IPS-18a (cell line): ENCODE data around the gene MCUR1.
A peak's percentile ranks its signal among the peaks of the same experiment; 100 is the strongest.

Experiments
- H3K27ac ChIP-seq: one replicate; pipeline ENCODE4 v1.5.1; 2013; ENCODE audit warnings: low read length
- H3K27me3 ChIP-seq: one replicate; pipeline ENCODE4 v1.6.1; 2013; ENCODE audit warnings: mild to moderate bottlenecking, low read length; ENCODE audit not compliant: control insufficient read depth, insufficient read depth
- H3K36me3 ChIP-seq: one replicate; pipeline ENCODE4 v1.6.1; 2013; ENCODE audit warnings: low read depth, low read length; ENCODE audit not compliant: control insufficient read depth
- H3K4me1 ChIP-seq: one replicate; pipeline ENCODE4 v1.6.1; 2013; ENCODE audit warnings: low read depth, low read length; ENCODE audit not compliant: control insufficient read depth
- H3K4me3 ChIP-seq: one replicate; pipeline ENCODE4 v1.5.1; 2013; ENCODE audit warnings: low read length
- H3K9ac ChIP-seq: one replicate; pipeline ENCODE4 v1.6.1; 2013; ENCODE audit warnings: mild to moderate bottlenecking, low read length, moderate library complexity
- H3K9me3 ChIP-seq: one replicate; pipeline ENCODE4 v1.6.1; 2013; ENCODE audit warnings: low read depth, low read length; ENCODE audit not compliant: control insufficient read depth

MCUR1 gene

DNA sequence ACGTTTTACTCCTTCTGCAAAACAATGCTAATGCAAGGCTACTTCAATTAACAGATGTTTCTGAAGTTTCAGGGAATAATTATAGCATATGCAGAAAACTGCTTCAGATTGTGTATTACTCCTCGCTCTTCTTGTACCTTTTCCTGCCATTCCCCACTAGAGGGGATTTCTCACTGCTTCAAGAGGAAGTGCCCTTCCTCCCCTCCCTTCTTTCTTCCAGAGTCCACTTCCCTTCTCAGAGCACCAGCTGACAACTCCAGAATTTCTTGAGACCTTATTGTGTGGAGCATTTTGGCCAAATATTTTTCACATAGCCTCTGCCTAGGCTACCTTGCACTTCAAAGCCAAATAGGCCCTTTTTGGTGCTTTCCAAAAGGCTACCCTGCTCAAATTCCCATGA is 12.7 kb upstream of the MCUR1 start:
- Histone ChIP-seq H3K36me3 (no peaks in the 10 kb centered on the region), H3K4me3 (no peak overlapping the region), H3K27me3 (no peaks in the 10 kb centered on the region), H3K9me3 (no peaks in the 10 kb centered on the region), H3K27ac (no peak overlapping the region), H3K9ac (no peak overlapping the region), H3K4me1 (no peaks in the 10 kb centered on the region)

DNA sequence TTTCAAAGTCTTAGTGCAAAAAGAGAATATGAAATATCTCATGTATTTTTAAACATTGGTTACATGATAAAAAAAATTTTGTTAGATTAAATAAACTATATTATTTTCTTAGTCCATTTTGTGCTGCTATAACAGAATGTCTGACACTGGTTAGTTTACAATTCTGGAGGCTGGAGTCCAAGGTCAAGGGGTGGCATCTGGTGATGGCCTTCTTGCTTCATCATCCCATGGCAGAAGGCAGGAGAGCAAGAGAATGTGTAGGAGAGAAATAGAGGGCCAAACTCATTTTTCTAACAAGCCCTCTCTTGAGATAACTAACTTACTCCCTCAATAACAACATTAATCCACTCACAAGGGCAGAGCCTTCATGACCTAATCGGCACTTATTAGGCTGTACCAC is 11.5 kb upstream of the MCUR1 start:
- H3K36me3 ChIP-seq = no peaks in the 10 kb centered on the region
- no peak overlapping the region for H3K4me3 ChIP-seq
- no peaks in the 10 kb centered on the region for H3K4me1 ChIP-seq
- no peaks in the 10 kb centered on the region for H3K9me3 ChIP-seq
- H3K27ac ChIP-seq = no peak overlapping the region
- H3K27me3 ChIP-seq = no peaks in the 10 kb centered on the region
- H3K9ac ChIP-seq = no peak overlapping the region

DNA sequence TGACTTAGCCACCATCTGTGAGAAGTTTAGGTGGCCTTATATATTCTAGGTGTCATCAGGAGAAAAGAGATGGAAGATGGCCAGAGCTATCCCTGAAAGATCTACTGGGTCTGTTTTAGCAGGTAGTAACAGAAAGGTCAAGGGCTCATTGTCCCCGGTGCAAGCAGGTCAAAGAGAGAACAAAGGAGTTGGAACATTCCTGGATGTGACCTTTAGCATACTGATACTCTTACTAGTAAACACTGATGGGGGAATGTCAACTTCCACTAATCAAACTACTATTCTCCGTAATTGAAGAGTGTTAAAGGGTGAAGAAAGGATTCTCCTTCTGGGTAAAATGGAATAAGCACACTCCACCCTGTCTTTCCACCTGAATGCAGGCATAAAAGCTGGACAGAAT is 4.0 kb upstream of the MCUR1 start:
- Histone ChIP-seq H3K27ac (no peak overlapping the region), H3K4me1 (peaks cover 6% of the 10 kb centered on the region), H3K9me3 (no peaks in the 10 kb centered on the region), H3K36me3 (no peaks in the 10 kb centered on the region), H3K4me3 (no peak overlapping the region), H3K27me3 (no peaks in the 10 kb centered on the region), H3K9ac (no peak overlapping the region)

DNA sequence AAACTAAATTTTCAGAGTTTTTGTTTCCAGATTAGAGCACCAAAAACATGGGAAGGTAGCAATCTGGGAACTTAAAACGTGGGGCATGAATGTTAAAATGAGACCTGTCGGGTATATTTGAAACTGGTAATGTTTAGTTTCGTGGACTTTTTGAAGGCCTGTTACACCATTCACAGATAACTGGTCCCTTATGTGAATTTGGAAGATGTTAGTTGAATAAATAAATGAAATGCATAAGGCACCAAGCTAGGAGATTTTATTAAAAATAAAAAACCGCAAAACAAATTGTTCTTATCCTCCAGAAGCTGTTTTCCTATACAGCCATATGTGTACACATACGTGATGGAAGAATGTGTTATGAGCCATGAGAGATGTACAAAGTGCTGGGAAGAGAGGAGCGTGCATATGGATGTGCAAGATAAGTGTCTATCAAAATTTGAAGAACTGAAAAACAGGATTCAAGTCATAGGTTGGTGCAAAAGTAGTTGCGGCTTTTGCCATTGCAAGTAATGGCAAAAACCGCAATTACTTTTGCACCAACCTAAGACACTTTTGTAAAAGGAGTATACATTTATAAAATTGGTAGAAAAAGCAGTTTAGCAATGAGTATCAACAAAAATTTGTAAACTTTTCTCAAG is 700 bp upstream of the MCUR1 start:
- Histone ChIP-seq H3K4me1 (peaks cover 11% of the 10 kb centered on the region), H3K36me3 (no peaks in the 10 kb centered on the region), H3K27me3 (no peaks in the 10 kb centered on the region), H3K9ac (peak overlapping the region; percentile 78), H3K9me3 (no peaks in the 10 kb centered on the region), H3K4me3 (peak overlapping the region; percentile 86), H3K27ac (no peak overlapping the region)

DNA sequence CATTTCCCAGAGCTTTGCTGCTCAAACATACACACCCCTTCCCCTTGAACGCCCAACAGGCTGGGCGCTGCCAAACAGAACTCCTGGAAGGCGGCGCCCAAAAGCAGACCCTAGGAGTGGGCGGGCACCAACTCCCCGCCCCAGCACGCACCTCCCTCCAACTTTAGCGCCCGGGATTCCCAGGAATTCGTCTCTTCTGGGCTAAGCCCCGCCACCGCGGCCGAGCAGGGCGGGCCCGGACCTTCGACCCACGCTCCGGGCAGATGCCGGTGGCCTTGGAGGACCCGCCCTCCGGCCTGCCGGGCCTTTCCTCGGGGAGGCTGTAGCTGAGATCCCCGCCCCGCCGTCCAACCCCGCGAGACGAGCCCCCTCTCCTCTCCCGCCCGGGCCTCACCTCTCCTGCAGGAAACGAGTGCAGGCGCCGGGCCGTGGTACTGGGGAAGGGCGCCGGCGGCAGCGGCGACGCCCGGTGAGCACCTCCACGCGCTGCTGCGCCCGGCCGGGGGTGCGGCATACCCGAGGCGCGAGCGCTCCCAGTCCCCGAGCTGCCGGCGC is 659 bp downstream of the MCUR1 start:
- no peaks in the 10 kb centered on the region for H3K9me3 ChIP-seq
- H3K27me3 ChIP-seq = no peaks in the 10 kb centered on the region
- peak overlapping the region; percentile 86 for H3K4me3 ChIP-seq
- peaks cover 11% of the 10 kb centered on the region for H3K4me1 ChIP-seq
- peak overlapping the region; percentile 72 for H3K9ac ChIP-seq
- H3K36me3 ChIP-seq = peaks cover 7% of the 10 kb centered on the region
- H3K27ac ChIP-seq = no peak overlapping the region

DNA sequence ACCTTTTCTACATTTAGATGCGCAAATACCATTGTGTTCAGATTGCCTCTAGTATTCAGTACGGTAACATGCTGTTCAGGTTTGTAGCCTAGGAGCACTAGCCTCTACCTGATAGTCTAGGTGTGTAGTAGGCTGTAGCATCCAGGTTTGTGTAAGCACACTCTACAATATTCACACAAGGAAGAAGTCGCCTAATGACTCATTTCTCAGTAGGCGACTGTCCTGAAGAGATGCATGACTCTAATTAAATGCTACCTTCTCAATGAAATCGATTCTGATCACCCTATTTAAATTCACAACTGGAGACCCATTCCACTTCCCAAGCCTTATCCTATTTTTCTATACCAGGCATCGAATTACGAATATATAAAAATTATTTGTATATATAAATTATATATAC is 1.3 kb downstream of the MCUR1 start:
- Histone ChIP-seq H3K36me3 (peaks cover 7% of the 10 kb centered on the region), H3K9ac (peak overlapping the region; percentile 72), H3K9me3 (no peaks in the 10 kb centered on the region), H3K27ac (no peak overlapping the region), H3K4me3 (peak overlapping the region; percentile 86), H3K27me3 (no peaks in the 10 kb centered on the region), H3K4me1 (peaks cover 11% of the 10 kb centered on the region)

DNA sequence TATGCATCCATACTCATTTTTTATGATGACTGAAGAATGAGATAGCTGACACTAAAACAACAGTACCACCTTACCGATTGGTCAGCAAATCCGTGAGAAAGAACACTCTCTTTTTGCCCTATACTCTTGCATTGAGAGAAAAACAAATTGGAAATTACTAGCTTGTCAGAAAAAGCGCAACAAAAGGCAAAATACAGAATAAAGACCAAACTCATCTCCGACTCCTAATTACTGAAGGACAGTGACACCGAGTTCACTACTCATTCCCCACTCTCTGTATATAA is 2.1 kb downstream of the MCUR1 start:
- peaks cover 11% of the 10 kb centered on the region for H3K4me1 ChIP-seq
- no peak overlapping the region for H3K9ac ChIP-seq
- H3K9me3 ChIP-seq = no peaks in the 10 kb centered on the region
- no peaks in the 10 kb centered on the region for H3K27me3 ChIP-seq
- H3K4me3 ChIP-seq = no peak overlapping the region
- H3K36me3 ChIP-seq = peaks cover 7% of the 10 kb centered on the region
- H3K27ac ChIP-seq = no peak overlapping the region

DNA sequence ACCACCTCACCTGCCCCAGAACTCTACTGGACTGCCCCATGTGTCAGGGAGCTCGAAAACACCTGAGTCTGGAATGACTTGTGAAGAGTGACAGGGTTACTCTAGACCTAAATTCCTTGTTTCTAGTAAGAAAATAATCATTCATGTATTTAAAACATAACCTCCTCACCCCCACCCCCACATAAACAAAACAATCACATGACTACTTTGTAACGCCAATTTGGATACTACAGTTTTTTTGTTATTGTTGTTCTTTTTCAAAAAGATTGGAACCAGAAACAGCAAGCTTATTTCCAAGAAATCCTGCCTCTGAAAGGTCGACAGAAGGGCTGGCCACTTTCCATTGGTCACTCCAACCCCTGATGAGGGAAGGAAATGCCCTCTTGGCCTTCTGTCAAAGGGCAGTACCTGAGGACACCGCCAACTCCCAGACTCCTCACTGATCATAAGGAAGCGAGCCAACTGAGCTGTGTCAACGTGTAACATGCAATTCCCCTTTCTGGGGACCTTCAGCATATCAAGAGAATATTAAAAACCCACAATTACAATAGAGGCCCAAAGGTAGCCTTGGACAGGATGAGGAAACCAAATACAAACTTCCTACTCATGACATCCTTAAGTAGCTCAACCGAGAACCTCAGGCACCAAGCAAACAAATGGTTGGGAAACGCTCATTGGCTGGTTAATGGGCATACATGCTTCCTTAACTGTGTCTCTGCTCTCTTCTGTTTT is 2.6 kb downstream of the MCUR1 start:
- H3K9me3 ChIP-seq = no peaks in the 10 kb centered on the region
- H3K36me3 ChIP-seq = peaks cover 7% of the 10 kb centered on the region
- H3K4me3 ChIP-seq = no peak overlapping the region
- no peaks in the 10 kb centered on the region for H3K27me3 ChIP-seq
- peaks cover 11% of the 10 kb centered on the region for H3K4me1 ChIP-seq
- no peak overlapping the region for H3K9ac ChIP-seq
- no peak overlapping the region for H3K27ac ChIP-seq

DNA sequence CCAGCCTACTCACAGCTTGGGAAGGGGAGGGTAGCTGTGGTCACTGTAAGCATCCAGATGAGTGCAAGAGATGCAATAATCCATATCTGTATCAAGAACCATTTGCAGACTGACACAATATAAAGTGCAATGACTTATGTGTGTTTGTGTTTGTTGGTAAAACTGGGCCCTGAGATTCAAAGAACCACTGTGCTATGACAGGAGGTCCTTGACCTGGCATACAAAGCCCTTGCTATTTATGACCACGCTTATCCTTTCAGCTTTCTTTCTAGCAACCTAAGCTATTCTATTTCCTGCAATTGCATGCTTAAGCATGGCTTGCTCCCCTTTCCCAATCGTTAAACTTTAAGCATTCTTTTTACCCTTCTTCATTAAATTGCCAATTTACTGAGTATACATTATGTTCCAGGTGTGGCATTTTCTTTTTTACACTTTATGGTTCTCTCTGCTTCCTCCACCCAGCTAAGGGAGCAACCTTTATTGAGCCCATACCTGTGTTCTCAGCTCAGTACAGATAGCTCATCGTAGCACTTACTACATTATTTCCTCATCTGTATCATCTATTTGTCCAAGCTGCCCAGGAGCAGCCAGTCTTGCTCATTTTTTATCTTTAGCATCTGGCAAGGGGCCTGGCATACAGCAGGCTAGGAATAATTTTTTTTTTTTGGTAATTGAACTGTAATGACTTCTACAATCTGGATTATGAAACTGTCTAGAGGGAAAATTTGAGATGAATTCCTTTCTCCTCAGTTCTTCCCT is 3.5 kb downstream of the MCUR1 start:
- Histone ChIP-seq H3K9me3 (no peaks in the 10 kb centered on the region), H3K4me3 (no peak overlapping the region), H3K36me3 (peaks cover 14% of the 10 kb centered on the region), H3K27me3 (no peaks in the 10 kb centered on the region), H3K9ac (no peak overlapping the region), H3K4me1 (peaks cover 11% of the 10 kb centered on the region), H3K27ac (no peak overlapping the region)

DNA sequence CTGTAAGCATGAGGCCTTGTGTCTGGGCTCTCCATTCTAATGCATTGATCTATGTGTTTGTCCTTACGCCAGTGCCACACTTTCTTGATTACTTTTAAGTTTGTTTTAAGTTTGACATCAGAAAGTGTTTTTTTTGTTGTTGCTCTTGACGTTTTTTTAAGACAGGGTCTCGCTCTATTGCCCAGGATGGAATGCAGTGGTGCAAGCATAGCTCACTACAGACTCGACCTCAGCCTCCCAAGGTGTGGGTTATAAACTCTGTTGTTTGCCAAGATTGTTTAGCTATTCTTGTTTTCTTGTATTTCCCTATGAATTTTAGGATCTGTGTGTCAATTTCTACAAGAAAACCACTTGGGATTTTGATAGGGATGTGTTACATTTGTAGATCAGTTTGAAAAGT is 5.6 kb downstream of the MCUR1 start:
- Histone ChIP-seq H3K36me3 (peaks cover 20% of the 10 kb centered on the region), H3K27ac (no peak overlapping the region), H3K4me1 (peaks cover 4% of the 10 kb centered on the region), H3K4me3 (no peak overlapping the region), H3K27me3 (no peaks in the 10 kb centered on the region), H3K9me3 (no peaks in the 10 kb centered on the region), H3K9ac (no peak overlapping the region)

DNA sequence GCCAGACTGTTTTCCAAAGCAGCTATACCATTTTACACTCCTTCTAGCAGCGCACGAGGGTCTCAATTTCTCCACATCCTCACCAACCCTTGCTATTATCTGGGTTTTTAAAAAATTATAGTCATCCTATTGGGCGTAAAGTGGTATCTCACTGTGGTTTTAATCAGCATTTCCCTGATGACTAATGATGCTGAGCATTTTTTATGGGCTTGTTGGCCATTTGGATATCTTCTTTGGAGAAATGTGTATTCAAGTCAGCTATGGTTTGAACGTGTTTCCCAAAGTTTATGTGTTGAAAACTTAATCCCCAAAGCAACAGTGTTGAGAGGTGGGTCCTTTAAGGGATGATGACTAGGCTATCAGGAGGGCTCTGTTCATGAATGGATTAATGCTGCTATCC is 6.7 kb downstream of the MCUR1 start:
- Histone ChIP-seq H3K4me1 (peaks cover under 1% of the 10 kb centered on the region), H3K36me3 (peaks cover 20% of the 10 kb centered on the region)

More for the DNA sequence above, 6.7 kb downstream of the MCUR1 start:
- Histone ChIP-seq H3K27me3 (no peaks in the 10 kb centered on the region), H3K9ac (no peak overlapping the region), H3K27ac (no peak overlapping the region), H3K4me3 (no peak overlapping the region), H3K9me3 (no peaks in the 10 kb centered on the region)
